Right forelimb (tissue), 1 donor: ENCODE data around the gene DPT.

ENCODE experiments used
- DNase-seq: peaks from one replicate; pipeline ENCODE4 v3.0.0-alpha.2; 2018

The DPT gene

GRCh38 chr1:168654198-168654915 is 74.6 kb downstream of the DPT start:
- no peak for DNase-seq

GRCh38 chr1:168653567-168653966 is 75.4 kb downstream of the DPT start:
- no peak for DNase-seq

DNA sequence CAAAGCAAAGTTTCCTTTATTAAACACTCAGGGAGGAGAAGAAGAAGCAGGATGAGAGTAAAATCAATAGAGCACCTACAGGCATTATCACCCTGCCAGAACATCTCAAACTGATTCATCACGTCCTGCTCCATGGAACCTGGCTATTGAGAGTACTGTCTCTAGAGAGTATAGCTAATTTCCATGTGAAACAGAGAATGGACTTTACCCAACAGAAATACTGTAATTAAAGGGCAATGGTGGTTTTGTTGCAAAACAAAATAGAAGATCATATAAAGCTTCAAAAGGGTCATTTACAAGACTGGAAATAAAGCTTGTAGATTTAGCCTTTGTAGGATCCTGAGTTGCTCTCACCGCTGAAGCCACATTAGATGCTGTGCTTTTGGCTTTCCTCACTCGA is 83.3 kb downstream of the DPT start:
- DNase-seq = no peak
